Left ventricle myocardium inferior (tissue), 1 donor: ENCODE results near the gene LANCL2. TPM values are rescaled to one million over a fixed set of nuclear protein-coding genes. Genes with fewer than 3 reads are reported as not detected.
"Not testable (repeated sequence)": the region's sequence is repeated elsewhere in the genome, so short reads cannot be mapped to it uniquely, and the experiment has no call there.

Experiments used
- DNase-seq: peaks from one replicate; pipeline ENCODE4 v3.0.0-alpha.2; 2020
- H3K27ac ChIP-seq: fragments of 200-600 bp; replicated peaks from 2 replicates; pipeline ENCODE4 v1.8.0; 2021
- H3K27me3 ChIP-seq: fragments of 200-600 bp; 2 replicates; pipeline ENCODE4 v1.8.0; 2021; ENCODE audit warnings: low read depth
- H3K36me3 ChIP-seq: fragments of 200-600 bp; 2 replicates; pipeline ENCODE4 v1.8.0; 2021
- H3K4me1 ChIP-seq: fragments of 200-600 bp; 2 replicates; pipeline ENCODE4 v1.8.0; 2021
- H3K4me3 ChIP-seq: fragments of 200-600 bp; 2 replicates; pipeline ENCODE4 v1.8.0; 2021; ENCODE audit warnings: mild to moderate bottlenecking, moderate library complexity
- H3K9me3 ChIP-seq: fragments of 200-600 bp; replicated peaks from 2 replicates; pipeline ENCODE4 v1.8.0; 2021
- intact Hi-C: fragments of 100-400 bp; cut with micrococcal nuclease; formaldehyde crosslinking; loops from one replicate; pipeline ENCODE4 v1.11.0; 2022
- total RNA-seq: library from RNA; stranded (reverse); fragmentation: NEBNext Ultra II Directional; extraction: Animal tissue kit (Norgen Biotek cat#: 25700); gene quantifications from one replicate; pipeline ENCODE4 v1.2.1, GENCODE V29; 2021
- TF ChIP-seq, protein P1 (sequence below): fragments of 200-600 bp; IDR thresholded peaks from 2 replicates; pipeline ENCODE4 v1.8.0; 2021; ENCODE audit warnings: antibody characterized with exemption, mild to moderate bottlenecking, borderline replicate concordance
- donor health status: DM: no; HTN: yes; CAD: no; lungs with severe emphysema.

The LANCL2 gene
- total RNA-seq, 1 donor from 2014 or later = 7.9 TPM

DNA sequence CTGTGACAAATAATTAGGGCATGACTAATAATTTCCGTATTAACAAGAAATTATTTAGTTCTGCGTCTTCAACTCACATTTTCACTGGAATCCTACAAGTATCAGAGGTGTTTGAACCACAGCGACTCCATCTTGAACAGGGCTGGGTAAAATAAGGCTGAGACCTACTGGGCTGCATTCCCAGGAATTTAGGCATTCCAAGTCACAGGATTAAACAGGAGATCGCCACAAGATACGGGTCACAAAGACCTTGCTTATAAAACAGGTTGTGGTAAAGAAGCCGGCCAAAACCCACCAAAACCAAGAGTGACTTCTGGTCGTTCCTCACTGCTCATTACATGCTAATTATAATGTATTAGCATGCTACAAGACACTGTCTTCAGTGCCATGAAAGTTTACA, 14.9 kb upstream of the LANCL2 start:
- no peak for DNase-seq
- intact Hi-C loops = no loop called here
- Histone ChIP-seq H3K4me1 (no peaks in the 10 kb centered on the region), H3K9me3 (no peaks in the 10 kb centered on the region), H3K36me3 (no peaks in the 10 kb centered on the region), H3K27me3 (peaks cover 15% of the 10 kb centered on the region), H3K27ac (no peak overlapping the region), H3K4me3 (no peak overlapping the region)
- TF ChIP-seq, protein P1, sequence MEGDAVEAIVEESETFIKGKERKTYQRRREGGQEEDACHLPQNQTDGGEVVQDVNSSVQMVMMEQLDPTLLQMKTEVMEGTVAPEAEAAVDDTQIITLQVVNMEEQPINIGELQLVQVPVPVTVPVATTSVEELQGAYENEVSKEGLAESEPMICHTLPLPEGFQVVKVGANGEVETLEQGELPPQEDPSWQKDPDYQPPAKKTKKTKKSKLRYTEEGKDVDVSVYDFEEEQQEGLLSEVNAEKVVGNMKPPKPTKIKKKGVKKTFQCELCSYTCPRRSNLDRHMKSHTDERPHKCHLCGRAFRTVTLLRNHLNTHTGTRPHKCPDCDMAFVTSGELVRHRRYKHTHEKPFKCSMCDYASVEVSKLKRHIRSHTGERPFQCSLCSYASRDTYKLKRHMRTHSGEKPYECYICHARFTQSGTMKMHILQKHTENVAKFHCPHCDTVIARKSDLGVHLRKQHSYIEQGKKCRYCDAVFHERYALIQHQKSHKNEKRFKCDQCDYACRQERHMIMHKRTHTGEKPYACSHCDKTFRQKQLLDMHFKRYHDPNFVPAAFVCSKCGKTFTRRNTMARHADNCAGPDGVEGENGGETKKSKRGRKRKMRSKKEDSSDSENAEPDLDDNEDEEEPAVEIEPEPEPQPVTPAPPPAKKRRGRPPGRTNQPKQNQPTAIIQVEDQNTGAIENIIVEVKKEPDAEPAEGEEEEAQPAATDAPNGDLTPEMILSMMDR = no peak

DNA sequence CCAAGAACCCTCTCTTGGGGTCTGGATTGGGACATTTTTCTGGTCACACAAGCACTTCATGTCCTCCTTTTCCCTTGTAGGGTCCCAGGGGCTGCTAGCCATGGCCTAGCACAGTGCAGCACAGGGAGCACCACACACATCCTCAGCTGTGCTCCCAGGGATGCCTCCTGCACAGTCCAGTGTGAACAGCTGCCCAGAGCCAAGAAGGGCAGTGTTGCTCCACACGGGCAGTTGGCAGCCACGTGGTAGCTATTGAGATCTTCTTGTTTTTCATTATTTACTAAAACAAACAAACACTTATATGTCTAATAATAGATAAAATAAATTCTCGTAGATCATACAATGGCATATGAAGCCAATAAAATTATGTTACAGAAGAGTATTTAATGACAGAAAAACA, 13.9 kb upstream of the LANCL2 start:
- intact Hi-C loops = no loop called here
- Histone ChIP-seq H3K27me3 (peaks cover 13% of the 10 kb centered on the region), H3K4me1 (no peaks in the 10 kb centered on the region), H3K9me3 (no peaks in the 10 kb centered on the region), H3K27ac (no peak overlapping the region), H3K4me3 (no peak overlapping the region), H3K36me3 (no peaks in the 10 kb centered on the region)
- DNase-seq = no peak
- TF ChIP-seq, protein P1 = no peak

DNA sequence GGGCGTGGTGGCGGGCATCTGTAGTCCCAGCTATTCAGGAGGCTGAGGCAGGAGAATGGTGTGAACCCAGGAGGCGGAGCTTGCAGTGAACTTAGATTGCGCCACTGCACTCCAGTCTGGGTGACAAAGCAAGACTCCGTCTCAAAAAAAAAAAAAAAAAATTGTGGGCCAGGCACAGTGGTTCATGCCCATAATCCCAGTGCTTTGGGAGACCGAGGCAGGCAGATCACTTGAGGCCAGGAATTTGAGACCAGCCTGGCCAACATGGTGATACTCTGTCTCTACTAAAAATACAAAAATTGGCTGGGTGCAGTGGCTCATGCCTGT, 12.2 kb upstream of the LANCL2 start:
- intact Hi-C loops, H3K36me3 ChIP-seq, H3K4me3 ChIP-seq, H3K4me1 ChIP-seq, H3K27ac ChIP-seq, DNase-seq, H3K9me3 ChIP-seq: not testable (repeated sequence)
- H3K27me3 ChIP-seq = peaks cover 13% of the 10 kb centered on the region

DNA sequence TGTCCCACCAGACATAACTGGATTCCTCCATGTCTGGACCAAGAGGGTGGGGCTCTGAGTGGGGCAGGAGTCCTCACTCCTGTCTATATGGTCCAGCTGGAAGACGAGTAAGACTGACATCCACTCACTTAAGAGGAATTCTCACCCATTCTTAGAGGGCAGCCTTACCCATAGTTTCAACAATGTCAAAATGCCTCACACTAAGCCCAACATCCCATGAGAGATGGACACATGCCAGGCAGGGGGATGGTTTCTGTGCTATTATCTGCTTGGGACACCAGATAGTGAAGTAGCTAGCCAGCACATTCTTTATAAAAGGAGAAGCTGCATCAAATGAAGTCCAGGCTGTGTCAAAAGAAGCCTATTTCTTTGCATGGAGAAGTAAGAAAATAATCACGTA, 4.7 kb upstream of the LANCL2 start:
- Histone ChIP-seq H3K27ac (no peak overlapping the region), H3K4me3 (no peak overlapping the region), H3K27me3 (peaks cover 18% of the 10 kb centered on the region), H3K36me3 (no peaks in the 10 kb centered on the region), H3K4me1 (peaks cover 13% of the 10 kb centered on the region), H3K9me3 (no peaks in the 10 kb centered on the region)
- intact Hi-C loops = no loop called here
- no peak for DNase-seq
- TF ChIP-seq, protein P1 = no peak

DNA sequence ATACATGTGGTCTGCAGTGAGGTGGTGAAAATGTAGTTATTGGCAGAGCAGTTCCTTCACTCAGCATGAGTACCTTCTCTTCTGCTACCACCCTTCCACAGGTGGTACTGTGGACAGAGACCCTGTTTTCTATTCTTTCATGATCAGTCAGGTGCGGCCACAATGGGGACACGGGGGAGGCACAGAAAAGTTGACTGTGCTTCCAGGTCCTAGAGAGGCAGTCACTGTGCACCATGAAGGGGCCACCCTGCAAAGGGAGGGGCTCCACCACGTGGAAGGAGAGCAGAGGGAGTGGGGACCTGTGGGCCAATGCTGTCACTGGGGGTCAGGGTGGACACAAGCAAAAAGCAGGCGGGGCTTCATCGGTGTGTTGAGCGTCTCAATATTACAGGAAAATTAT, 3.6 kb upstream of the LANCL2 start:
- H3K4me1 ChIP-seq = peaks cover 23% of the 10 kb centered on the region
- H3K27ac ChIP-seq = no peak overlapping the region
- TF ChIP-seq, protein P1 = no peak
- peaks cover 18% of the 10 kb centered on the region for H3K27me3 ChIP-seq
- intact Hi-C loops = no loop called here
- H3K36me3 ChIP-seq = no peaks in the 10 kb centered on the region
- no peaks in the 10 kb centered on the region for H3K9me3 ChIP-seq
- no peak for DNase-seq
- no peak overlapping the region for H3K4me3 ChIP-seq

DNA sequence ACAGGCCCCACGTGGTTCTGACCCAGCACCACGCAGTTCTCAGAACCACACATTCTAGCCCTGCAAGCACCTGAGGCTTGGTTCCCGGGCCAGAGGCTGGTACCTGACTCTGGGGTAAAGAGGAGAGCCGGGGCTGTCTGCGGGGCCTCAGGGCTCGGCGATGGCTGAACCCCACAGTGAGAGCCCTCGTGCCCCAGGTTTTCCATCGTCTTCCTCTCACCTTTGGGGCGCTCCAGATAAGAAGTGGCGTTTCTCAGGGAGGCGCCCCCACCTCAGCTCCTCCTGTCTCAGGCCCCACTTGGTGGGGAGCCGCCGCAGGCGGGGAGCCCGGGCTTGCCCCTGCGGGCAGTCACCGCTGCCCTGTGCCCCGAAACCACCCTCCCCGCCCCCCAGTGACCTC, 2.2 kb upstream of the LANCL2 start:
- TF ChIP-seq, protein P1 = no peak
- Histone ChIP-seq H3K4me1 (peaks cover 37% of the 10 kb centered on the region), H3K27ac (no peak overlapping the region), H3K9me3 (no peaks in the 10 kb centered on the region), H3K36me3 (no peaks in the 10 kb centered on the region), H3K27me3 (peaks cover 18% of the 10 kb centered on the region), H3K4me3 (no peak overlapping the region)
- DNase-seq = no peak
- intact Hi-C loops = no loop called here
